Natural killer cell (primary cell): ENCODE measurements around the gene ITGB1BP1. TPM values are rescaled to one million over a fixed set of nuclear protein-coding genes. Genes with fewer than 3 reads are reported as not detected.

Experiments
- ATAC-seq, 3 donors: fragments of 150-1000 bp in 2 of 3; fragments of 200-7000 bp in 1 of 3; cut with Tn5 transposase; 1 replicate in 1 of 3; 2 replicates in 2 of 3; pipeline ENCODE4 v1.10.0; 2021; ENCODE audit warnings: mild to moderate bottlenecking in 2 of 3, moderate library complexity in 2 of 3
- DNase-seq, 2 donors: peaks; one replicate each; pipeline versions ENCODE4 v3.0.0 to v3.0.0-alpha.2; 2013 to 2021; ENCODE audit warnings: mixed read lengths in 1 of 2
- H3K27ac ChIP-seq: one replicate; pipeline ENCODE4 v1.5.1; 2013; ENCODE audit warnings: mild to moderate bottlenecking, low read length
- H3K27me3 ChIP-seq: one replicate; pipeline ENCODE4 v1.6.1; 2013; ENCODE audit warnings: low read length; ENCODE audit not compliant: control insufficient read depth, insufficient read depth
- H3K36me3 ChIP-seq: one replicate; pipeline ENCODE4 v1.6.1; 2013; ENCODE audit warnings: low read length; ENCODE audit not compliant: control insufficient read depth, insufficient read depth
- H3K4me1 ChIP-seq: one replicate; pipeline ENCODE4 v1.6.1; 2013; ENCODE audit warnings: low read length; ENCODE audit not compliant: control insufficient read depth, insufficient read depth
- H3K4me3 ChIP-seq: one replicate; pipeline ENCODE4 v1.5.1; 2013; ENCODE audit warnings: low read length
- H3K9me3 ChIP-seq: one replicate; pipeline ENCODE4 v1.6.1; 2013; ENCODE audit warnings: low read length; ENCODE audit not compliant: control insufficient read depth, insufficient read depth
- H3K27ac Mint-ChIP-seq, 2 donors: one replicate each; pipeline ENCODE4 v1.8.0; 2022; ENCODE audit warnings: mild to moderate bottlenecking in 2 of 2, mixed read lengths in 2 of 2, moderate library complexity in 1 of 2
- H3K27me3 Mint-ChIP-seq, 2 donors: one replicate each; pipeline ENCODE4 v1.8.0; 2022; ENCODE audit warnings: low read depth in 2 of 2, mixed read lengths in 2 of 2
- H3K36me3 Mint-ChIP-seq: one replicate; pipeline ENCODE4 v1.8.0; 2022; ENCODE audit warnings: mixed read lengths
- H3K4me1 Mint-ChIP-seq, 2 donors: one replicate each; pipeline ENCODE4 v1.8.0; 2022; ENCODE audit warnings: mixed read lengths in 2 of 2
- H3K4me3 Mint-ChIP-seq: one replicate; pipeline ENCODE4 v1.8.0; 2022; ENCODE audit warnings: mild to moderate bottlenecking, moderate library complexity, mixed read lengths
- H3K9me3 Mint-ChIP-seq, 2 donors: one replicate each; pipeline ENCODE4 v1.8.0; 2022; ENCODE audit warnings: mixed read lengths in 2 of 2
- CTCF ChIP-seq: fragments of 200-600 bp; IDR thresholded peaks from one replicate; pipeline ENCODE4 v1.8.0; 2022; ENCODE audit warnings: antibody characterized with exemption
- WGBS: methylation state at CpG from one replicate; pipeline ENCODE4 v1.1.7; 2013; ENCODE audit warnings: missing lambda C conversion rate; ENCODE audit not compliant: insufficient coverage; 5-methylcytosine and 5-hydroxymethylcytosine counted together
- intact Hi-C: fragments of 100-400 bp; cut with micrococcal nuclease; formaldehyde crosslinking; loops from one replicate; pipeline ENCODE4 v1.14.2; 2022
- total RNA-seq, 4 donors: library from RNA; stranded (reverse); fragments of 120-200 nt in 1 of 4; gene quantifications; one replicate each; pipeline versions ENCODE4 v1.2.3 to v1.2.4, GENCODE V29; 2013 to 2022

Gene ITGB1BP1
- total RNA-seq, 3 donors from 2014 or later (not counting 1 experiment from before 2014, with no cell fraction given), result 66.9 to 114 (median 91.7) TPM

- Histone ChIP-seq H3K4me1 (no peaks in the 10 kb centered on the region), H3K4me3 (no peak overlapping the region), H3K27me3 (no peaks in the 10 kb centered on the region), H3K36me3 (no peaks in the 10 kb centered on the region), H3K27ac (no peak overlapping the region), H3K9me3 (no peaks in the 10 kb centered on the region)
- Mint-ChIP-seq H3K4me3 (no peak overlapping the region), H3K4me1 (no peaks in the 10 kb centered on the region), H3K36me3 (no peaks in the 10 kb centered on the region), H3K27ac (no peak overlapping the region), H3K9me3 (no peaks in the 10 kb centered on the region), H3K27me3 (no peaks in the 10 kb centered on the region)
- ATAC-seq, result peak in 1 of 3 donors; percentile 42
- intact Hi-C loops, result no loop called here
- DNase-seq, result no peak
- no peak for TF ChIP-seq CTCF
- 89% methylated on average over 6 of the region's 6 CpGs for WGBS
These were observed 40.6 kb downstream of the ITGB1BP1 start for GRCh38 chr2:9382604-9383235.

- no peaks in the 10 kb centered on the region for H3K36me3 ChIP-seq
- H3K4me3 ChIP-seq, result no peak overlapping the region
- H3K36me3 Mint-ChIP-seq, result no peaks in the 10 kb centered on the region
- no peak for ATAC-seq
- no peak overlapping the region for H3K27ac ChIP-seq
- no peaks in the 10 kb centered on the region for H3K27me3 Mint-ChIP-seq
- no peak for DNase-seq
- no peaks in the 10 kb centered on the region for H3K4me1 Mint-ChIP-seq
- H3K9me3 Mint-ChIP-seq, result no peaks in the 10 kb centered on the region
- no peak overlapping the region for H3K4me3 Mint-ChIP-seq
- no peak overlapping the region for H3K27ac Mint-ChIP-seq
- WGBS, result 92% methylated on average over 18 of the region's 18 CpGs
- no peaks in the 10 kb centered on the region for H3K27me3 ChIP-seq
- no peaks in the 10 kb centered on the region for H3K4me1 ChIP-seq
- intact Hi-C loops, result no loop called here
- no peaks in the 10 kb centered on the region for H3K9me3 ChIP-seq
- TF ChIP-seq CTCF, result no peak
These were observed 42.4 kb downstream of the ITGB1BP1 start for GRCh38 chr2:9380702-9381628.

- H3K27me3 Mint-ChIP-seq, result no peaks in the 10 kb centered on the region
- 89% methylated on average over 4 of the region's 5 CpGs for WGBS
- ATAC-seq (no peak), DNase-seq (no peak)
- Histone ChIP-seq H3K9me3 (no peaks in the 10 kb centered on the region), H3K27me3 (no peaks in the 10 kb centered on the region), H3K4me1 (no peaks in the 10 kb centered on the region), H3K27ac (no peak overlapping the region), H3K4me3 (no peak overlapping the region), H3K36me3 (no peaks in the 10 kb centered on the region)
- no peaks in the 10 kb centered on the region for H3K9me3 Mint-ChIP-seq
- no peaks in the 10 kb centered on the region for H3K4me1 Mint-ChIP-seq
- no peak overlapping the region for H3K4me3 Mint-ChIP-seq
- no peaks in the 10 kb centered on the region for H3K36me3 Mint-ChIP-seq
- intact Hi-C loops, result no loop called here
- TF ChIP-seq CTCF, result no peak
- H3K27ac Mint-ChIP-seq, result no peak overlapping the region
These were observed 44.0 kb downstream of the ITGB1BP1 start for GRCh38 chr2:9379391-9379755.
